ENCODE data around the gene MTMR4.
A peak's percentile ranks its signal among the peaks of the same experiment; 100 is the strongest.
"Not testable (repeated sequence)": the region's sequence is repeated elsewhere in the genome, so short reads cannot be mapped to it uniquely, and the experiment has no call there.

The MTMR4 gene

DNA sequence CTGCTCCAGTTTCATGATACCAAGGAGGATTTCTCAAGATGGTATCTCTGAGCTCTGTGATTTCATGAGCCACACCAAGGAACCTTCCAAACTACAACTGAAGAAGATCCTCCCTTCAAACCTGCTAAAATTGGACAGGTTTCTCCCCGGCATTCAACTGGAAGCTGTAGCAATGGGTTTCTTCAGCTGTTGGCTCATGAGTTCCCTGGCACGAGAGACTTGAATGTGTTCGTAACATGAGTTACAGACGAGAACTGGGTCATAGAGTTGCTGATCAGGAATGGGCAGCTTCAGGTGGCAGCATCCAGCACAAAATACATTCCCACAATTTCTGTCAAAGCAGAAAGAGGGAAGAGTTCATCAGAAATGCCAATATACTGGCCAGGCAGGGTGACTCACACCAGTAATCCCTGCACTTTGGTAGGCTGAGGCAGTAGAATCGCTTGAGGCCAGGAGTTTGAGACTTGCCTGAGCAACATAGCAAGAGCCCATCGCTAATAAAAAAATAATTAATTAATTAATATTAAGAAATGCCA, 22.9 kb downstream of the MTMR4 start:
- no peak for DNase-seq

DNA sequence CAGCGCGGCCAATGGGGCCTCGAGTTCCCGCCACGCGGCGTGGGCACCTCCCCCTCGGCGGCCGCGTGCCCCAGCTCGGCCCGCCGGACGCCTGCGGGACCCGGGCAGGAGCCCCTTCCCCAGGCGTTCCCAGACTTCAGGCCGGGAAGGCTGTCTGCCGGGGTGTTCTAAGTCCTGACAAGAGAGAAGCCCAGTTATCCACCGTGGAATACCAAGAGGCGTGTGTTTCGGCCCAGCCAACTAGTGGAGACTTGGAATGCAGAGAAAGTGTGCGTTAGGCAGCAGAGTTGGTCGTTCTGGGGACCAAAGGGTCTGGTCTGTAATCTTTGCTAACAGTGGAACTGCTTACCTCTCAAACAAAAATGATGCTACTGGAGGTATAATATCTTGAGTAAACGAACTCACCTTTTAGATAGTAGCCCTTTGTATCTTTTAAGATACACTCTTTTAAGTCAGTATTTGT, 26.0 kb downstream of the MTMR4 start:
- DNase-seq = no peak

DNA sequence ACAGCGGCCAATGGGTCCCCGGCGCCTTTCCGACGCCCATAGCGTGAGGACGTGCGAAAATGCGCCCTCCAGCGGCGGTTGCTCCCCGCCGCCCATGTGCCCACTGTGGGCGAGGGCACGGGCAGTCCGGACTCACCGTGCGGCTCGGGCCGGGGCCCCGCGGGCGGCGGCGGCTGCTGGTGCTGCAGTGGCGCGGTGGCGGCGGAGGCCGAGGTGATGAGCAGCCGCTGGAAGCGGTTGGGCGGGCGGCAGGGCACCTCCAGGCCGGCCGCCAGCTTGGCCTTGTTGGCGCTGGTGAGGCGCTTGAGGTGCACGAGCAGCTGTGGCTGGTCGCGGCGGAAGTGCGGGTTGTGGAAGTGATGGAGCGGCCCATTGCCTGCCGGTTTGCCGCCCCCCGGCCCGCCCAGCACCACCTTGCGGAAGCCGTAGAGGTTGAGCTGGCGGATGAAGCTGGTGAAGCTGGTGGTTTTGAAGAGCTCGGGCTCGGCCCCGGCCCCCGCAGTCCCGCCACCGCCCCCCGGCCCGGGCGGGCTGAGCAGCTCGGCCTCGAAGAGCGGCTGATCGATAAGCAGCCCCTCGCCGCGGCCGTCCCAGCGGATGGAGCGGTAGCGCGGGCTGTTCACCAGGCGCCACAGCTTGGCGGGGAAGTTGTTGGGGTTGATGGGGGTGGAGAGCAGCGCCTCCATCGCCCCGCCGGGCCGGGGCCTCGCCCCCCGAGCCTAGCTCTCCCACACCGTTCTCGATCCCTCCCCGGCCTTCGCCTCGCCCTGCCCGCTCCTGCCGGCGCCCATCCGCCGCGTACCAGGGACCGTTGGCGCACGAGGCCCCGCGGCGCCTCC, 26.6 kb downstream of the MTMR4 start, which contains the start of gene HSF5:
TSS of gene HSF5 (minus strand) at position 820 of the 839 bp plus-strand sequence. CDS start at position 686, 134 bp downstream.
- DNase-seq = peak; percentile 18 to 76 (median 59)

DNA sequence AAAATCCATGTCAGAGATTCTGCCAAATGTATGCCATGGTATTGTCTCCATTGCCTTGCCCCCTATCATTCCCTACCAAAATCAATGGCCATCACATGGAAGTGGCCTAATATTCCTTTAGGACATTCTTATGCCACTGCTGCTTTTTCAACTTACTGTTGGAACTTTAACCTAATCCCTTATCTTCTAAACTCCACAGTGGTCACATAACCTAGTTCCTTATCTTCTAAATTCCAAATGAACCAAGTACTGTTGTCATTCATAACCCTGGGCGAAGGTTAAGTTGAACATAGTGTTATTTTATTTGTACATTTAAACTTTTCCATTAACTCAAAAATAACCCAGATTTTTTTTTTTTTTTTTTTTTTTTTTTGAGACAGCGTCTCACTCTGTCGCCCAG, 29.8 kb downstream of the MTMR4 start:
- no peak for DNase-seq

DNA sequence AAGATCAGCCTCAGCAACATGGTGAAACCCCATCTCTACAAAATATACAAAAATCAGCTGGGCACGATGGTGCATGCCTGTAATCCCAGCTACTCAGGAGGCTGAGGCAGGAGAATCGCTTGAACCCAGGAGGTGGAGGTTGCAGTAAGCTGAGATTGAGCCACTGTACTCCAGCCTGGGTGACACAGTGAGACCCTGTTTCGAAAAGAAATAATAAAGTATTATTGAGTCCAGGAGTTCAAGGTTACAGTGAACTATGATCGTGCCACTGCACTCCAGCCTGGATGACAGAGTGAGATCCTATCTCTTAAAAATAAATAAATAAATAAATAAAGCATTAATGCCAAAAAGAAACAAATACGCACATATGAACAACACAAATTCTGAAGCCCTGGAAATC, 32.6 kb downstream of the MTMR4 start:
- not testable (repeated sequence) for DNase-seq

DNA sequence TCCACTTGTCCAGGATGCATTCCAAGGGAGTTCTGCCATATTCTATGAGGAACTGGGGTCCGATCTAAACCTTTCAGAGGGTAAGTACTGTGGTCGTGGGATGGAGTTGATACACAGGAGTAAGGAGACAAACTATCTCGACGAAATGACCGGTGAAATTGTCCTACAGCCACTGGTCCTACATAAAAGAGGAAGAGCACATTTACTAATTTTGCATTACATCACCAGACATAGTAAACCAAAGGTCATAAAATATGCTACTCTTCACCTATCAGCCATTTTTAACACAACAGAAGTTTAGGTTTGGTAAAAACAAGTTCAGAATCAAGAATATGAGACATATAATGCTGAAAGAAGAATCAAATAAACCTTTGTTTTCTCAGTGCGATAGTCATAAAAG, 34.3 kb downstream of the MTMR4 start:
- DNase-seq = no peak

DNA sequence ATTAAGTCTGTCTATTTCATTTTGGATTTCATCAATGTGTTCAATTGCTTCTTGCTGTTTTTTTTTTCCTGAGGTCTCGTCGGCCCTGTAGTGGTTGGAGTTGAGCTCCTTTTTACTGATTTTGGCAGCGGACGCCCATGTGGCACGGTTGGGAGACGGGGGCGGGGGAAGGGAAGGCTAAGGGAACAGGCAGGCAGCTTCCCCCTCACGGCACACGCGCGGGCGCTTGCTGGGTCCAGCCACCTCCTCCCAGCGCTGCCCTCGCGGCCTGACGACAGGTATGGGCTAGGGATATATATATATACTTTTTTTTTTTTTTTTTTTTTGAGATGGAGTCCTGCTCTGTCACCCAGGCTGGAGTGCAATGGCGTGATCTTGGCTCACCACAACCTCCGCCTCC, 37.6 kb downstream of the MTMR4 start:
- no peak for DNase-seq

DNA sequence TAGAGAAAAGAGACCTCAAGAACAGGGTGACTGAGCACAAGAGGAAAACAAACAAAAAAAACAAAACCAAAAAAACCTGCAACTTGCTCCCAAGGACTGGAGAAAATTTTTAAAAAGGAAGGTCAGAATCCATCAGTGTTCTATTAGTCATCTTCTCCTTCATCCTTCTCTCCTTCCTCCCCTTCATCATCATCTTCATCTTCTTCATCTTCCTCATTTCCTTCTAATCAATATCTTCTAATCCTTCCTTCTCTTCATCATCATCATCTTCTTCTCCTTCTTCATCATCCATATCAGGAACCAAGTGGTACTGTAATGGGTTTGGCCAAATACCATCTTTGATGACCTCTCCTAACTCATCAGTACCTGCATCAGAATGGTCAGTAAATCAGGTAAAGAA, 38.5 kb downstream of the MTMR4 start:
- no peak for DNase-seq

DNA sequence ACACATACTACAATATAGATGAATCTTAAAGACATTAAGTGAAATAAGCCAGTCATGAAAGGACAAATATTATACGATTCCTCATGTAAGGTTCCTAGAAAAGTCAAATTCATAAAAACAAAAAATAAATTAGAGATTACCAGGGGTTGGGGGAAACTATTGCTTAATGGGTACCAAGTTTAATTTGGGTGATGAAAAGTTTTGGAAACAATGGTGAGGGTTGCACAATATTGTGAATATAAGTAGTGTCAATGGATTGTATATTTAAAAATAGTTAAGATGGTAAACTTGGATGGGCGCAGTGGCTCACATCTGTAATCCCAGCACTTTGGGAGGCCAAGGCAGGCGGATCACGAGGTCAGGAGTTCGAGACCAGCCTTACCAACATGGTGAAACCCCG, 44.1 kb downstream of the MTMR4 start:
- no peak for DNase-seq

DNA sequence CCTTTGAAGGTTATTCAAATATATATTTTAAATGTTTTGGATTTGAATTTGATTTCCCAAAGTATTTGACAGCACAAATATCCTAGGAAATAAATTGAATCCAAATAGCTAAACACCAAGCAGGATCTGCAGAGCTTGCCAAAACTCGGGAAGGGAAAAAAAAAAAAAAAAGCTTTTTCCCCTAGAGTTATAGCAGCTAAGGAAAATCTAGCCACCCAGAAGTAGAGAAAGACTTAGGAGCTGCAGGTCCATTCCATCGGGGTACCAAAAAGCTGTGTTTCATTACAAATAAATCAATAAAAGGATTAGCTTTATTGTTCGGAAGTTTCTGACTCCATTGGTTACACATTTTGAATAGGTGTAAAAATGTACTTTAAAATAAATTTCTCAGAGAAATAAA, 45.5 kb downstream of the MTMR4 start:
- no peak for DNase-seq

DNA sequence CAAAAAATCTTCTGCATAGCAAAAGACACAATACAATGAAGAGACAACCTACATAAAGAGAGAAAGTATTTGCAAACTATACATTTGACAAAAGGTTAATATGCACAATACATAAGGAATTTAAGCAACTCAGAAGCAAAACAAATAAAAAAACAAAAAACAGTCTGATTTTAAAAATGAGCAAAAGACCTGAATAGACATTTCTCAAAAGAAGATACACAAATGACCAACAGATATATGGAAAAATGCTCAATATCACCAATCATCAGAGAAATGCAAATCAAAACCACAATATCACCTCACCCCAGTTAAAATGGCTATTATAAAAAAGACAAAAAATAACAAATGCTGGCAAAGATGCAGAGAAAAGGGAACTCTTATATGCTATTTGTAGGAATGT, 58.9 kb downstream of the MTMR4 start:
- DNase-seq = no peak

DNA sequence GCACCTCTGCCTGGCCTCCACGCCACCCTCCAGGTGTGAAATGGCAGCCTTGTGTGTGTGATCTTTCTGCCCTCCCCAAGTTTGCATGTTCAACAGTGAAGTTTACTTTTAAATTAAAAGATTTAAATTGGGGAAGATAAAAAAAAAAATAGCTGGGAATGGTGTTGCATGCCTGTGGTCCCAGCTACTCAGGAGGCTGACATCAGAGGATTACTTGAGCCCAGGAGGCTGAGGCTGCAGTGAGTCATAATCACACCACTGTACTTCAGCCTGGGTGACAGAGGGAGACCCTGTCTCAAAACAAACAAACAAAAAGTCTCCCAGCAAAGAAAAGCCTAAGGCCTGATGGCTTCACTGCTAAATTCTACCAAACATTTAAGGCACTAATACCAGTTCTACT, 61.7 kb downstream of the MTMR4 start:
- no peak for DNase-seq

DNA sequence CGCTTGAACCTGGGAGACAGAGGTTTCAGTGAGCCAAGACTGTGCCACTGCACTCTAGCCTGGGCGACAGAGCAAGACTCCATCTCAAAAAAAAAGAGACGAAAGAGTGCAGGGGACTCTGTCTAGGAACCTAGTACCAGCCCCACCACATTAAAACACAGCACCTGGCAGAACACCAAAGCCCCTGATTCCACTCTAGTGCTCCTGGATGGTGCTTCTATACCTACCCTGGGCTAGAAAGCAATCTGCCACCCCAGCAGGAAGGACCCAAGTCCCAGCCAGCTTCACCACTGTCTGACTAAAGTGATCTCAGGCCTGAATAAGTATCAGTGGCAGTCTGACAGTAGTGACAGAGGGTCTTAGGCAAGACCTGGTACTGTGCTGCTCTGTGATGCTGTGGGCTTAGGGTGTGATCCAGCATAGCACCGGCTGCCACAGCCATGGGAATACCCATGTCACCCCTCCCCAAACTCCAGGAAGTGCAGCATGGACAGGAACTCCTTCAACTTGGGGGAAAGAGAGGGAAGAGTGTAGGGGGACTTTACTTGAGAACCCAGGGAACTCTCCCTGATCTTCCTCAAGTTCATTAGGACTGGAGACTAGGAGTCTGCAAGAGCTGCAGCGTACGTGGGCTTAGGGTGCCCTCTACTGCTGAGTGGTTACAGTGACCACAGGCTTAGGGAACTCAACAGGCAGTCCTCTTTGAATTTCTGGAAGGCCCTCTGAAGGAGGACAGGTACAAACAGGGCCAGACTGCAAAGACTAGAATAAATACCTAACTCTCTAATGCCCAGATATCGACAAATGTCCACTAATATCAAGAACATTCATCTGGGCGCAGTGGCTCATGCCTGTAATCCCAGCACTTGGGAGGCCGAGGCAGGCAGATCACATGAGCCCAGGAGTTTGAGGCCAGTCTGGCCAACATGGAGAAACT, 67.1 kb downstream of the MTMR4 start:
- DNase-seq = peak; percentile 5 to 29 (median 10)

DNA sequence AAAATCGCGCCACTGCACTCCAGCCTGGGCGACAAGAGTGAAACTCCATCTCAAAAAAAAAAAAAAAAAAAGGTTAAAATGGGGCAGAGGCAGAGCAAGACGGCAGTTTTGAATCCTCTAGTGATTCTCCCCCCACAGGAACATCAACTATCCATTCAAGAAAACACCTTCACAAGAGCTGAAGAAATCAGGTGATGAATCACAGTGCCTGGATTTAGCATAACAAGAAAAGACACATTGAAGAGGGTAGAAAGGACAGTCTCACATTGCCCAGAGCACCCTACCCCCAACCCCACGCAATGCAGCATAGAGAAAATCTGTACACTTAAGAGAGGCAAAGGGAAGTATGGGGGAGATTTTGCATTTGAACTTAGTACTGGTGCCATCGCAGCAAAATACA, 68.4 kb downstream of the MTMR4 start:
- DNase-seq = no peak
